ENCODE measurements around the gene LRCH4. TPM values are rescaled to one million over a fixed set of nuclear protein-coding genes. Genes with fewer than 3 reads are reported as not detected.
A peak's percentile ranks its signal among the peaks of the same experiment; 100 is the strongest.

LRCH4 gene
- total and polyA plus RNA-seq, 2 donors (not counting 1 experiment from before 2014, with no cell fraction given), result 288 to 289 TPM

GRCh38 chr7:100568176-100568895 is 17.6 kb downstream of the LRCH4 start:
- Histone ChIP-seq H3K27ac (ENCODE audit: low read length in 2 of 2) (no peak overlapping the region), H3K79me2 (ENCODE audit: control insufficient read depth, insufficient read depth, low read length) (no peaks in the 10 kb centered on the region), H2AFZ (ENCODE audit: insufficient read depth, low read depth, low read length, poor library complexity, severe bottlenecking) (no peak overlapping the region), H3K27me3 (replicated peaks in 1 of 4; ENCODE audit: control extremely low read depth in 1 of 4, control insufficient read depth in 3 of 4, insufficient read depth in 4 of 4, low read length in 3 of 4) (no peaks in the 10 kb centered on the region), H4K20me1 (ENCODE audit: control insufficient read depth, insufficient read depth, low read length, poor library complexity, severe bottlenecking) (peaks cover 14% of the 10 kb centered on the region), H3K9ac (ENCODE audit: low read length) (no peak overlapping the region), H3K9me3 (ENCODE audit: control extremely low read depth in 1 of 3, control insufficient read depth in 2 of 3, insufficient read depth in 1 of 3, low read length in 2 of 3) (no peaks in the 10 kb centered on the region), H3K4me2 (replicated peaks; ENCODE audit: low read depth, low read length, poor library complexity, severe bottlenecking) (peak overlapping the region; percentile 44), H3K4me1 (ENCODE audit: control insufficient read depth in 2 of 2, insufficient read depth in 2 of 2, low read length in 2 of 2) (peaks cover 39 to 53% of the 10 kb centered on the region in 2 donors), H3K4me3 (ENCODE audit: control extremely low read depth in 1 of 5, extremely low read depth in 1 of 5, insufficient read depth in 1 of 5, low read depth in 2 of 5, low read length in 4 of 5) (no peak overlapping the region), H3K36me3 (replicated peaks in 1 of 2; ENCODE audit: control extremely low read depth in 1 of 2, control insufficient read depth in 1 of 2, extremely low read depth in 1 of 2, insufficient read depth in 2 of 2, low read length in 1 of 2) (peaks cover 0 to under 1% of the 10 kb centered on the region in 2 experiments)
- peak overlapping the region; percentile 78 for H3K27ac Mint-ChIP-seq
- ChIA-PET CTCF (interaction anchor here (1.1 to 3.1 kb wide), 6 partner anchors 9 to 284 kb away, joined by 3 to 13 read pairs (median 4); partner anchors contain the start of genes FBXO24, LRCH4 and SLC12A9), POLR2A (no interaction called here)
- DNase-seq, result no peak
- ATAC-seq (ENCODE audit: low read depth), result no peak
- TF ChIP-seq CTCF (IDR thresholded peaks at IDR 0.05) (no peak), EZH2 (IDR thresholded peaks at IDR 0.05; ENCODE audit: borderline replicate concordance, insufficient read depth, low read depth, low read length, poor library complexity, severe bottlenecking) (no peak)
- H3K9me3 Mint-ChIP-seq (ENCODE audit: insufficient read depth), result no peaks in the 10 kb centered on the region
- 77% methylated on average over 6 of the region's 11 CpGs for WGBS (ENCODE audit: insufficient coverage)
- no peak overlapping the region for H3K4me3 Mint-ChIP-seq
- intact Hi-C loops (cut with micrococcal nuclease), result no loop called here
- H3K4me1 Mint-ChIP-seq, result peaks cover 43% of the 10 kb centered on the region
- no peaks in the 10 kb centered on the region for H3K27me3 Mint-ChIP-seq

- no peak for TF ChIP-seq EZH2 (IDR thresholded peaks at IDR 0.05; ENCODE audit: borderline replicate concordance, insufficient read depth, low read depth, low read length, poor library complexity, severe bottlenecking)
- no peak for TF ChIP-seq CTCF (IDR thresholded peaks at IDR 0.05)
- 13% methylated on average over 3 of the region's 3 CpGs for WGBS (ENCODE audit: insufficient coverage)
- no peak for DNase-seq
- Mint-ChIP-seq H3K9me3 (ENCODE audit: insufficient read depth) (no peaks in the 10 kb centered on the region), H3K4me3 (peak overlapping the region; percentile 13), H3K27ac (peak overlapping the region; percentile 78), H3K27me3 (no peaks in the 10 kb centered on the region), H3K4me1 (peaks cover 43% of the 10 kb centered on the region)
- Histone ChIP-seq H4K20me1 (ENCODE audit: control insufficient read depth, insufficient read depth, low read length, poor library complexity, severe bottlenecking) (peaks cover 9% of the 10 kb centered on the region), H3K4me3 (ENCODE audit: control extremely low read depth in 1 of 5, extremely low read depth in 1 of 5, insufficient read depth in 1 of 5, low read depth in 2 of 5, low read length in 4 of 5) (no peak overlapping the region), H3K36me3 (replicated peaks in 1 of 2; ENCODE audit: control extremely low read depth in 1 of 2, control insufficient read depth in 1 of 2, extremely low read depth in 1 of 2, insufficient read depth in 2 of 2, low read length in 1 of 2) (peaks cover 0 to 4% of the 10 kb centered on the region in 2 experiments), H3K9me3 (ENCODE audit: control extremely low read depth in 1 of 3, control insufficient read depth in 2 of 3, insufficient read depth in 1 of 3, low read length in 2 of 3) (no peaks in the 10 kb centered on the region), H2AFZ (ENCODE audit: insufficient read depth, low read depth, low read length, poor library complexity, severe bottlenecking) (peak overlapping the region; percentile 15), H3K4me1 (ENCODE audit: control insufficient read depth in 2 of 2, insufficient read depth in 2 of 2, low read length in 2 of 2) (peaks cover 39 to 53% of the 10 kb centered on the region in 2 donors), H3K9ac (ENCODE audit: low read length) (no peak overlapping the region), H3K27me3 (replicated peaks in 1 of 4; ENCODE audit: control extremely low read depth in 1 of 4, control insufficient read depth in 3 of 4, insufficient read depth in 4 of 4, low read length in 3 of 4) (no peaks in the 10 kb centered on the region), H3K4me2 (replicated peaks; ENCODE audit: low read depth, low read length, poor library complexity, severe bottlenecking) (peak overlapping the region; percentile 44), H3K79me2 (ENCODE audit: control insufficient read depth, insufficient read depth, low read length) (no peaks in the 10 kb centered on the region), H3K27ac (ENCODE audit: low read length in 2 of 2) (no peak overlapping the region)
- intact Hi-C loops (cut with micrococcal nuclease), result no loop called here
- ATAC-seq (ENCODE audit: low read depth), result peak; percentile 19
- POLR2A ChIA-PET, result no interaction called here
- CTCF ChIA-PET, result interaction anchor here (1.3 to 9.8 kb wide), 5 partner anchors 9 to 285 kb away, joined by 4 to 226 read pairs (median 5); partner anchors contain the start of genes FBXO24, LRCH4 and SLC12A9
Observed at GRCh38 chr7:100567751-100568175, 18.2 kb downstream of the LRCH4 start.
